ENCODE results near the gene MYH7.
"Not testable (repeated sequence)": the region's sequence is repeated elsewhere in the genome, so short reads cannot be mapped to it uniquely, and the experiment has no call there.

Gene MYH7

GRCh38 chr14:23468704-23469126 is 33.3 kb upstream of the MYH7 start:
- Histone ChIP-seq H3K27me3 (ENCODE audit: insufficient read depth, low read length) (no peaks in the 10 kb centered on the region), H3K9ac (ENCODE audit: low read depth, low read length) (peak overlapping the region; percentile 43), H3K36me3 (ENCODE audit: insufficient read depth, low read length) (peaks cover 33% of the 10 kb centered on the region), H3K4me1 (ENCODE audit: insufficient read depth, low read length) (peaks cover 5% of the 10 kb centered on the region; the same call in 1 of the 2 replicates), H3K4me3 (ENCODE audit: low read length) (peak overlapping the region; percentile 45), H3K9me3 (ENCODE audit: insufficient read depth, low read depth, low read length) (no peaks in the 10 kb centered on the region), H3K27ac (ENCODE audit: low read depth, low read length) (peak overlapping the region; percentile 69; the same call in 1 of the 2 replicates)
- WGBS = 79% methylated on average over 15 of the region's 15 CpGs

- Histone ChIP-seq H3K27ac (ENCODE audit: low read depth, low read length) (no peak overlapping the region), H3K4me1 (ENCODE audit: insufficient read depth, low read length) (peaks cover 1% of the 10 kb centered on the region; the same call in 1 of the 2 replicates), H3K9ac (ENCODE audit: low read depth, low read length) (no peak overlapping the region), H3K9me3 (ENCODE audit: insufficient read depth, low read depth, low read length) (no peaks in the 10 kb centered on the region), H3K27me3 (ENCODE audit: insufficient read depth, low read length) (no peaks in the 10 kb centered on the region), H3K36me3 (ENCODE audit: insufficient read depth, low read length) (no peaks in the 10 kb centered on the region), H3K4me3 (ENCODE audit: low read length) (no peak overlapping the region)
- WGBS = 90% methylated on average over 3 of the region's 3 CpGs
Measured at GRCh38 chr14:23465261-23465660, 29.8 kb upstream of the MYH7 start.

GRCh38 chr14:23464700-23465099 is 29.2 kb upstream of the MYH7 start:
- H3K4me1 ChIP-seq (ENCODE audit: insufficient read depth, low read length) = no peaks in the 10 kb centered on the region
- no peak overlapping the region for H3K27ac ChIP-seq (ENCODE audit: low read depth, low read length)
- H3K9ac ChIP-seq (ENCODE audit: low read depth, low read length) = no peak overlapping the region
- no peak overlapping the region for H3K4me3 ChIP-seq (ENCODE audit: low read length)
- H3K36me3 ChIP-seq (ENCODE audit: insufficient read depth, low read length) = no peaks in the 10 kb centered on the region
- H3K27me3 ChIP-seq (ENCODE audit: insufficient read depth, low read length) = no peaks in the 10 kb centered on the region
- no peaks in the 10 kb centered on the region for H3K9me3 ChIP-seq (ENCODE audit: insufficient read depth, low read depth, low read length)

GRCh38 chr14:23460960-23461359 is 25.5 kb upstream of the MYH7 start:
- Histone ChIP-seq H3K9ac (ENCODE audit: low read depth, low read length) (no peak overlapping the region), H3K4me1 (ENCODE audit: insufficient read depth, low read length) (no peaks in the 10 kb centered on the region), H3K27me3 (ENCODE audit: insufficient read depth, low read length) (no peaks in the 10 kb centered on the region), H3K9me3 (ENCODE audit: insufficient read depth, low read depth, low read length) (no peaks in the 10 kb centered on the region), H3K4me3 (ENCODE audit: low read length) (no peak overlapping the region), H3K27ac (ENCODE audit: low read depth, low read length) (no peak overlapping the region), H3K36me3 (ENCODE audit: insufficient read depth, low read length) (no peaks in the 10 kb centered on the region)

- 88% methylated on average over 3 of the region's 5 CpGs for WGBS
- H3K4me1 ChIP-seq (ENCODE audit: insufficient read depth, low read length) = no peaks in the 10 kb centered on the region
- no peak overlapping the region for H3K4me3 ChIP-seq (ENCODE audit: low read length)
- no peak overlapping the region for H3K27ac ChIP-seq (ENCODE audit: low read depth, low read length)
- H3K27me3 ChIP-seq (ENCODE audit: insufficient read depth, low read length) = no peaks in the 10 kb centered on the region
- H3K9me3 ChIP-seq (ENCODE audit: insufficient read depth, low read depth, low read length) = no peaks in the 10 kb centered on the region
- H3K36me3 ChIP-seq (ENCODE audit: insufficient read depth, low read length) = no peaks in the 10 kb centered on the region
- H3K9ac ChIP-seq (ENCODE audit: low read depth, low read length) = no peak overlapping the region
Measured at GRCh38 chr14:23457587-23458445, 22.4 kb upstream of the MYH7 start.

GRCh38 chr14:23456883-23457586 is 21.6 kb upstream of the MYH7 start:
- H3K4me3 ChIP-seq (ENCODE audit: low read length); H3K4me1 ChIP-seq (ENCODE audit: insufficient read depth, low read length); H3K27me3 ChIP-seq (ENCODE audit: insufficient read depth, low read length); H3K9me3 ChIP-seq (ENCODE audit: insufficient read depth, low read depth, low read length); H3K36me3 ChIP-seq (ENCODE audit: insufficient read depth, low read length); H3K27ac ChIP-seq (ENCODE audit: low read depth, low read length); H3K9ac ChIP-seq (ENCODE audit: low read depth, low read length): not testable (repeated sequence)
- WGBS = 93% methylated on average over 11 of the region's 11 CpGs

GRCh38 chr14:23454445-23454856 is 19.0 kb upstream of the MYH7 start:
- no peaks in the 10 kb centered on the region for H3K36me3 ChIP-seq (ENCODE audit: insufficient read depth, low read length)
- 84% methylated on average over 1 of the region's 1 CpG for WGBS
- H3K4me1 ChIP-seq (ENCODE audit: insufficient read depth, low read length) = no peaks in the 10 kb centered on the region
- peaks cover 4% of the 10 kb centered on the region; the same call in 1 of the 2 replicates for H3K9me3 ChIP-seq (ENCODE audit: insufficient read depth, low read depth, low read length)
- no peak overlapping the region for H3K9ac ChIP-seq (ENCODE audit: low read depth, low read length)
- H3K4me3 ChIP-seq (ENCODE audit: low read length) = no peak overlapping the region
- no peak overlapping the region for H3K27ac ChIP-seq (ENCODE audit: low read depth, low read length)
- no peaks in the 10 kb centered on the region for H3K27me3 ChIP-seq (ENCODE audit: insufficient read depth, low read length)

GRCh38 chr14:23452237-23452636 is 16.8 kb upstream of the MYH7 start:
- Histone ChIP-seq H3K4me1 (ENCODE audit: insufficient read depth, low read length) (no peaks in the 10 kb centered on the region), H3K27ac (ENCODE audit: low read depth, low read length) (no peak overlapping the region), H3K36me3 (ENCODE audit: insufficient read depth, low read length) (no peaks in the 10 kb centered on the region), H3K9ac (ENCODE audit: low read depth, low read length) (no peak overlapping the region), H3K4me3 (ENCODE audit: low read length) (no peak overlapping the region), H3K9me3 (ENCODE audit: insufficient read depth, low read depth, low read length) (peaks cover 4% of the 10 kb centered on the region; the same call in 1 of the 2 replicates), H3K27me3 (ENCODE audit: insufficient read depth, low read length) (no peaks in the 10 kb centered on the region)
- no CpG with 5 or more reads among the region's 2 CpGs for WGBS

- 54% methylated on average over 2 of the region's 2 CpGs for WGBS
- no peaks in the 10 kb centered on the region for H3K36me3 ChIP-seq (ENCODE audit: insufficient read depth, low read length)
- H3K27ac ChIP-seq (ENCODE audit: low read depth, low read length) = no peak overlapping the region
Measured at GRCh38 chr14:23450379-23450778, 14.9 kb upstream of the MYH7 start.

GRCh38 chr14:23449314-23449713 is 13.9 kb upstream of the MYH7 start:
- H3K4me1 ChIP-seq (ENCODE audit: insufficient read depth, low read length) = no peaks in the 10 kb centered on the region
- WGBS = 67% methylated on average over 1 of the region's 1 CpG
- no peak overlapping the region for H3K9ac ChIP-seq (ENCODE audit: low read depth, low read length)
- H3K36me3 ChIP-seq (ENCODE audit: insufficient read depth, low read length) = no peaks in the 10 kb centered on the region
- H3K9me3 ChIP-seq (ENCODE audit: insufficient read depth, low read depth, low read length) = peaks cover 4% of the 10 kb centered on the region; the same call in 1 of the 2 replicates
- no peaks in the 10 kb centered on the region for H3K27me3 ChIP-seq (ENCODE audit: insufficient read depth, low read length)
- H3K27ac ChIP-seq (ENCODE audit: low read depth, low read length) = no peak overlapping the region
- no peak overlapping the region for H3K4me3 ChIP-seq (ENCODE audit: low read length)

More at GRCh38 chr14:23450379-23450778, 14.9 kb upstream of the MYH7 start:
- Histone ChIP-seq H3K4me3 (ENCODE audit: low read length) (no peak overlapping the region), H3K9ac (ENCODE audit: low read depth, low read length) (no peak overlapping the region), H3K4me1 (ENCODE audit: insufficient read depth, low read length) (no peaks in the 10 kb centered on the region), H3K9me3 (ENCODE audit: insufficient read depth, low read depth, low read length) (peaks cover 4% of the 10 kb centered on the region; the same call in 1 of the 2 replicates), H3K27me3 (ENCODE audit: insufficient read depth, low read length) (no peaks in the 10 kb centered on the region)

Data from HUES64 (cell line).